ENCODE measurements around the gene SPSB4.

DNA sequence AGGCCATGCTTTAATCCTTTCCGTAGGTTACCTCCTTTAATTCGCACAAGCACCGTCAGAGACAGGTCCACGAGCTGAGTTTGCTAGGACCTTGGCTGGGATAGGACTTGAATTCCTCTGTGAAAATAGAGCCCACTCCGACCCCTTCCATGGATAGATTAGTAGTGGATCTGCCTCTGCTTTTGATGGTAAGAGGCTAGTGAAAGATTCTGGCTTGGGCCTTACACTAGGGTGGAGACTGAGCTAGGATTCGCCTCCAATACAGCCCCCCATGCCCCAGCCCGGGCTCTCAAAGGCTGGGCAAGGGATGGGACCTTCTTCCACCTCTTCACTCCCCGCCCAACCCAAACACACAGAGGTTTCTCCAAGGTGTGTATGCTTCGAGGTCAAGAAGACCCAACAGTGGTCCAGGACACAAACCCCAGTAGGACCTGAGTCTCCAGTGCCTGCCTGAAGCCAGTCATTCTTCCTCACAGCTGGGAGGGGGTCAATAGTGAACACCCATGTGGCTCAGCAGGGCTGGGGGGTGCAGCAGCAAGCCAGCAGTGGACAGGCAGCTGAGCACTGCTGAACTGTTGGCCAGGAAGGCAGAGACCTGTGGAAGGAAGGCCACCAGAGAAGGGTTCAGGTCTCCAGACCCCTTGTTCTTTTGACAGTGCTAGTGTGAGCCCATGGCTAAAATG, 75.7 kb downstream of the SPSB4 start:
- TF ChIP-seq, protein P1, sequence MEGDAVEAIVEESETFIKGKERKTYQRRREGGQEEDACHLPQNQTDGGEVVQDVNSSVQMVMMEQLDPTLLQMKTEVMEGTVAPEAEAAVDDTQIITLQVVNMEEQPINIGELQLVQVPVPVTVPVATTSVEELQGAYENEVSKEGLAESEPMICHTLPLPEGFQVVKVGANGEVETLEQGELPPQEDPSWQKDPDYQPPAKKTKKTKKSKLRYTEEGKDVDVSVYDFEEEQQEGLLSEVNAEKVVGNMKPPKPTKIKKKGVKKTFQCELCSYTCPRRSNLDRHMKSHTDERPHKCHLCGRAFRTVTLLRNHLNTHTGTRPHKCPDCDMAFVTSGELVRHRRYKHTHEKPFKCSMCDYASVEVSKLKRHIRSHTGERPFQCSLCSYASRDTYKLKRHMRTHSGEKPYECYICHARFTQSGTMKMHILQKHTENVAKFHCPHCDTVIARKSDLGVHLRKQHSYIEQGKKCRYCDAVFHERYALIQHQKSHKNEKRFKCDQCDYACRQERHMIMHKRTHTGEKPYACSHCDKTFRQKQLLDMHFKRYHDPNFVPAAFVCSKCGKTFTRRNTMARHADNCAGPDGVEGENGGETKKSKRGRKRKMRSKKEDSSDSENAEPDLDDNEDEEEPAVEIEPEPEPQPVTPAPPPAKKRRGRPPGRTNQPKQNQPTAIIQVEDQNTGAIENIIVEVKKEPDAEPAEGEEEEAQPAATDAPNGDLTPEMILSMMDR (IDR thresholded peaks at IDR 0.05): no peak
- TF ChIP-seq POLR2A (IDR thresholded peaks at IDR 0.05): no peak

Measured in uterus (tissue), 2 donors.